ENCODE measurements around the gene SYK. TPM values are rescaled to one million over a fixed set of nuclear protein-coding genes. Genes with fewer than 3 reads are reported as not detected.

SYK gene
- polyA plus RNA-seq, 1 donor, result 27.3 TPM

- Histone ChIP-seq H3K27ac (ENCODE audit: low read length) (no peak overlapping the region), H3K27me3 (ENCODE audit: control insufficient read depth, insufficient read depth, low read length) (no peaks in the 10 kb centered on the region), H3K4me3 (ENCODE audit: low read length) (no peak overlapping the region), H3K9me3 (ENCODE audit: control insufficient read depth, low read depth, low read length) (no peaks in the 10 kb centered on the region), H3K4me1 (ENCODE audit: control insufficient read depth, insufficient read depth, low read length) (no peaks in the 10 kb centered on the region), H3K36me3 (ENCODE audit: control insufficient read depth, insufficient read depth, low read length) (peaks cover 49% of the 10 kb centered on the region)
- DNase-seq, result no peak
- WGBS (ENCODE audit: insufficient coverage, low lambda C conversion rate), result 100% methylated on average over 2 of the region's 6 CpGs
Observed at GRCh38 chr9:90846770-90847419, 45.3 kb downstream of the SYK start.

GRCh38 chr9:90847971-90848370 is 46.4 kb downstream of the SYK start:
- H3K36me3 ChIP-seq (ENCODE audit: control insufficient read depth, insufficient read depth, low read length), result peaks cover 49% of the 10 kb centered on the region
- no peak for DNase-seq
- WGBS (ENCODE audit: insufficient coverage, low lambda C conversion rate), result no CpG with 5 or more reads among the region's 5 CpGs
- H3K4me1 ChIP-seq (ENCODE audit: control insufficient read depth, insufficient read depth, low read length), result no peaks in the 10 kb centered on the region
- H3K27ac ChIP-seq (ENCODE audit: low read length), result no peak overlapping the region
- no peaks in the 10 kb centered on the region for H3K9me3 ChIP-seq (ENCODE audit: control insufficient read depth, low read depth, low read length)
- H3K27me3 ChIP-seq (ENCODE audit: control insufficient read depth, insufficient read depth, low read length), result no peaks in the 10 kb centered on the region
- no peak overlapping the region for H3K4me3 ChIP-seq (ENCODE audit: low read length)

DNA sequence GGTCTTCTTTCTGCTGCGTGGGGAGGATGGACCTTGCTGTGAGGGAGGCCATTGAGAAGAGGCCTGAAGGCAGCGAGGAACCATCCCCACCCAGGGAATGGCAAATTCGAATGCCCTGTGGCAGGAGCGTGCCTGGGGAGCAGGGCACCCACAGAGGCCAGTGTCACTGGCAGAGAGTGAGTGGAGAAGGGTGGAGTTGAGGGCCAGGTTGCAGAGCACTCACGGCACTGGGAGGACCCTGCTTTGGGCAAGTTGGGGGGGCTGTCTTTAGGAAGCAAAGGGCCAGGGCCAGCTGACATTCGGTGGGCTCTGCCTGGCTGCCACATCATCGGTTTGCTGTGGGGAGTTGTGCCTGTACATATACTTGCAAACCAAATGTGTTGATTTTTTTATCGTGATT is 47.2 kb downstream of the SYK start:
- DNase-seq, result no peak
- H3K9me3 ChIP-seq (ENCODE audit: control insufficient read depth, low read depth, low read length), result no peaks in the 10 kb centered on the region
- no CpG with 5 or more reads among the region's 8 CpGs for WGBS (ENCODE audit: insufficient coverage, low lambda C conversion rate)

GRCh38 chr9:90851444-90851843 is 49.8 kb downstream of the SYK start:
- H3K27ac ChIP-seq (ENCODE audit: low read length), result no peak overlapping the region
- no peak for DNase-seq
- H3K4me1 ChIP-seq (ENCODE audit: control insufficient read depth, insufficient read depth, low read length), result no peaks in the 10 kb centered on the region
- H3K36me3 ChIP-seq (ENCODE audit: control insufficient read depth, insufficient read depth, low read length), result peaks cover 41% of the 10 kb centered on the region
- H3K4me3 ChIP-seq (ENCODE audit: low read length), result no peak overlapping the region
- H3K9me3 ChIP-seq (ENCODE audit: control insufficient read depth, low read depth, low read length), result no peaks in the 10 kb centered on the region
- no peaks in the 10 kb centered on the region for H3K27me3 ChIP-seq (ENCODE audit: control insufficient read depth, insufficient read depth, low read length)
- 100% methylated on average over 1 of the region's 5 CpGs for WGBS (ENCODE audit: insufficient coverage, low lambda C conversion rate)

More for the DNA sequence above, 47.2 kb downstream of the SYK start:
- H3K36me3 ChIP-seq (ENCODE audit: control insufficient read depth, insufficient read depth, low read length), result peaks cover 49% of the 10 kb centered on the region
- H3K27ac ChIP-seq (ENCODE audit: low read length), result no peak overlapping the region
- H3K4me3 ChIP-seq (ENCODE audit: low read length), result no peak overlapping the region
- H3K27me3 ChIP-seq (ENCODE audit: control insufficient read depth, insufficient read depth, low read length), result no peaks in the 10 kb centered on the region
- no peaks in the 10 kb centered on the region for H3K4me1 ChIP-seq (ENCODE audit: control insufficient read depth, insufficient read depth, low read length)

GRCh38 chr9:90853945-90854344 is 52.3 kb downstream of the SYK start:
- H3K4me3 ChIP-seq (ENCODE audit: low read length), result no peak overlapping the region
- no peaks in the 10 kb centered on the region for H3K9me3 ChIP-seq (ENCODE audit: control insufficient read depth, low read depth, low read length)
- no peak overlapping the region for H3K27ac ChIP-seq (ENCODE audit: low read length)
- no peak for DNase-seq
- peaks cover 27% of the 10 kb centered on the region for H3K36me3 ChIP-seq (ENCODE audit: control insufficient read depth, insufficient read depth, low read length)
- H3K4me1 ChIP-seq (ENCODE audit: control insufficient read depth, insufficient read depth, low read length), result no peaks in the 10 kb centered on the region
- WGBS (ENCODE audit: insufficient coverage, low lambda C conversion rate), result no CpG with 5 or more reads among the region's 10 CpGs
- no peaks in the 10 kb centered on the region for H3K27me3 ChIP-seq (ENCODE audit: control insufficient read depth, insufficient read depth, low read length)

DNA sequence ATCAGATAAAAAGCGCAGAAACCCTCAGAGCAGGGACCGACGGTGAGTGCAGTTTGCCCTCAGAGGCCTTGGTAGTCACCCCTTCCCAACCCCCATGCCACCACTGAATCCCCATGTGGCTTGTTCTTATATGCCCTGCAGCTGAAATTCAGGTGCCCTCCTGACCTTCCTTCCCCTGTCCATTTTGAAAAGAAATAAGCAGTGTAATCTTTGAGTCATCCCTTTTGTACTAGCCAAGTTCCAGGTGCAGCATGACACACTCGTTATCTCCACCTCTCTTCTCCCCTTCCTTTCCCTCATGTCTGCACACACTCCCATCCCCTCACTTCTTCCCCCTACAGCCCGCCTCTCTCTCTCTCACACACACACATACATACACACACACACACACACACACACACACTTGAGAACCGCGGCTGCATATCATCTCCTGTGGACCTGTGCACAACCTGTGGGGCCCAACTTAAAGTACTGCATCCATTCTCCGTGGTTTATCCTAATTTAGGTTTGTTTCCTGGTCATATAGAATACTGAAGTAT is 53.1 kb downstream of the SYK start:
- Histone ChIP-seq H3K27me3 (ENCODE audit: control insufficient read depth, insufficient read depth, low read length) (no peaks in the 10 kb centered on the region), H3K36me3 (ENCODE audit: control insufficient read depth, insufficient read depth, low read length) (peaks cover 19% of the 10 kb centered on the region), H3K4me3 (ENCODE audit: low read length) (no peak overlapping the region), H3K9me3 (ENCODE audit: control insufficient read depth, low read depth, low read length) (no peaks in the 10 kb centered on the region), H3K27ac (ENCODE audit: low read length) (no peak overlapping the region), H3K4me1 (ENCODE audit: control insufficient read depth, insufficient read depth, low read length) (no peaks in the 10 kb centered on the region)
- no peak for DNase-seq
- 88% methylated on average over 1 of the region's 8 CpGs for WGBS (ENCODE audit: insufficient coverage, low lambda C conversion rate)

DNA sequence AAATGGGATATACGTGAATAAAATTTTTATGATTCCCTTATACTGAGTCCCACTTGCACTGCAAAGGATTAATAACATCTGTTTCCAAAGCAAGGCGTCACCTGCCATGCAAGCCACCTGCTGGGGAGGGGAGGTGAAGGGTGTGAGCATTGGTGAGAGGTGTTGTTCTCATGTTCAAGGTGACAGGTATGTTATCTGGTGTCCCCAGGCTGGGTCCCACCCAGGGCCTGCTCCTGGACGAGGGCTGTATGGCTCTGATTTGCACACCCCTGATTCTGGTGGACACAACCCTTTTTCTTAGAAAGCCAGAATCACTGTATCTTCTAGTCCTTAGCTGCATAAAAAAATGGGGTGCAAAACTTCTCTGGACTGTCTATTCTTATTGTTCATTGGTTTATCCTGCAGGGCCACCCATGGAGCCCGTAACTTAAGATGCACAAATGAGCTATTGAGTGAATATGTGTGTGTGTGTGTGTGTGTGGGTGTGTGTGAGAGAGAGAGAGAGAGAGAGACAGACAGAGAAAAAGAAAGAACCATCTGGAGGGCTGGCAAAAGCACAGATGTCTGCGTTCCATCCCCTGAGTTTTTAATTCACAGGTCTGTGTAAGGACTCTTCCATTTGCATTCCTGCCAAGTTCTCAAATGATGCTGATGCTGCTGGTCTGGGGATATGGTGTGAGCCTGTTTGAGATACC is 53.7 kb downstream of the SYK start:
- H3K27me3 ChIP-seq (ENCODE audit: control insufficient read depth, insufficient read depth, low read length), result no peaks in the 10 kb centered on the region
- no CpG with 5 or more reads among the region's 5 CpGs for WGBS (ENCODE audit: insufficient coverage, low lambda C conversion rate)
- DNase-seq, result no peak

DNA sequence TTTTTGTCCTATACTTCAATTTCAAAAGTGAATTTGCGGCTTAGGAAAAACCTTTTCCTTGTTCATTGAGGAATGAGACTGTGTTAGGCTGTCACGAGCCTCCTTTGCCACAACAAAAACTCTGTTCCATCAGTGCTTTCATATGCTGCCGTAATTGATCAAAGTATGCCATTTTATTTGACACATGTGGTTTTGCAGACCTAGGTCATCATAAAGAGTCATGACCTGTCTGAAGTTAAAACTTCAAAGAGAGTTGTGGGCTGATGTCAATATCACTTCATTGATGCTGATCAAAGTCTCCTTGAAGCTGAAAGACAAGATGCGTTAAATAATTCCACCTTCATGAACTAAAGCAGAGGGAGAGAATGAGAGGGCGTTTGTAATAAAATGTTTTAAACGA is 55.5 kb downstream of the SYK start:
- no peak overlapping the region for H3K4me3 ChIP-seq (ENCODE audit: low read length)
- no peak overlapping the region for H3K27ac ChIP-seq (ENCODE audit: low read length)
- no peaks in the 10 kb centered on the region for H3K4me1 ChIP-seq (ENCODE audit: control insufficient read depth, insufficient read depth, low read length)
- DNase-seq, result no peak
- no peaks in the 10 kb centered on the region for H3K27me3 ChIP-seq (ENCODE audit: control insufficient read depth, insufficient read depth, low read length)
- 70% methylated on average over 2 of the region's 6 CpGs for WGBS (ENCODE audit: insufficient coverage, low lambda C conversion rate)
- H3K36me3 ChIP-seq (ENCODE audit: control insufficient read depth, insufficient read depth, low read length), result peaks cover 19% of the 10 kb centered on the region
- H3K9me3 ChIP-seq (ENCODE audit: control insufficient read depth, low read depth, low read length), result no peaks in the 10 kb centered on the region

More for the DNA sequence above, 53.7 kb downstream of the SYK start:
- Histone ChIP-seq H3K36me3 (ENCODE audit: control insufficient read depth, insufficient read depth, low read length) (peaks cover 18% of the 10 kb centered on the region), H3K4me3 (ENCODE audit: low read length) (no peak overlapping the region), H3K9me3 (ENCODE audit: control insufficient read depth, low read depth, low read length) (no peaks in the 10 kb centered on the region), H3K4me1 (ENCODE audit: control insufficient read depth, insufficient read depth, low read length) (no peaks in the 10 kb centered on the region), H3K27ac (ENCODE audit: low read length) (no peak overlapping the region)

GRCh38 chr9:90857855-90858254 is 56.2 kb downstream of the SYK start:
- H3K36me3 ChIP-seq (ENCODE audit: control insufficient read depth, insufficient read depth, low read length), result peaks cover 27% of the 10 kb centered on the region
- no CpG with 5 or more reads among the region's 5 CpGs for WGBS (ENCODE audit: insufficient coverage, low lambda C conversion rate)
- H3K27me3 ChIP-seq (ENCODE audit: control insufficient read depth, insufficient read depth, low read length), result no peaks in the 10 kb centered on the region
- H3K4me3 ChIP-seq (ENCODE audit: low read length), result no peak overlapping the region
- no peak for DNase-seq
- H3K27ac ChIP-seq (ENCODE audit: low read length), result no peak overlapping the region
- no peaks in the 10 kb centered on the region for H3K4me1 ChIP-seq (ENCODE audit: control insufficient read depth, insufficient read depth, low read length)
- no peaks in the 10 kb centered on the region for H3K9me3 ChIP-seq (ENCODE audit: control insufficient read depth, low read depth, low read length)

- Histone ChIP-seq H3K4me1 (ENCODE audit: control insufficient read depth, insufficient read depth, low read length) (no peaks in the 10 kb centered on the region), H3K27ac (ENCODE audit: low read length) (no peak overlapping the region), H3K4me3 (ENCODE audit: low read length) (no peak overlapping the region), H3K27me3 (ENCODE audit: control insufficient read depth, insufficient read depth, low read length) (no peaks in the 10 kb centered on the region), H3K36me3 (ENCODE audit: control insufficient read depth, insufficient read depth, low read length) (peaks cover 30% of the 10 kb centered on the region), H3K9me3 (ENCODE audit: control insufficient read depth, low read depth, low read length) (no peaks in the 10 kb centered on the region)
- no peak for DNase-seq
- no CpG with 5 or more reads among the region's 4 CpGs for WGBS (ENCODE audit: insufficient coverage, low lambda C conversion rate)
Observed at GRCh38 chr9:90858457-90858901, 56.9 kb downstream of the SYK start.

Measured in large intestine (tissue), 3 donors.